Activated CD4-positive, alpha-beta T cell treated with anti-CD3 and anti-CD28 coated beads for 36 hours (primary cell): ENCODE measurements around the gene NRN1. TPM values are rescaled to one million over a fixed set of nuclear protein-coding genes. Genes with fewer than 3 reads are reported as not detected.
"Not testable (repeated sequence)": the region's sequence is repeated elsewhere in the genome, so short reads cannot be mapped to it uniquely, and the experiment has no call there.

Experiments used
- ATAC-seq: fragments of 200-7000 bp; cut with Tn5 transposase; one replicate; pipeline ENCODE4 v1.10.0; 2021; ENCODE audit warnings: mild to moderate bottlenecking, moderate library complexity
- CTCF ChIA-PET: fragments of 350-600 bp; sonication (Branson Sonifier 250); formaldehyde crosslinking; loops from one replicate; lab custom pipeline; 2021; ENCODE audit warnings: antibody characterized with exemption; lab: Charles Lee
- POLR2A ChIA-PET: fragments of 350-600 bp; sonication (Branson Sonifier 250); formaldehyde crosslinking; loops from one replicate; lab custom pipeline; 2021; ENCODE audit warnings: antibody characterized with exemption, inconsistent platforms; lab: Charles Lee
- DNase-seq: peaks from one replicate; pipeline ENCODE4 v3.0.0-alpha.2; 2020
- H3K27ac Mint-ChIP-seq: one replicate; pipeline ENCODE4 v1.8.0; 2021; ENCODE audit warnings: mixed read lengths
- H3K27me3 Mint-ChIP-seq: one replicate; pipeline ENCODE4 v1.8.0; 2021; ENCODE audit warnings: mixed read lengths
- H3K36me3 Mint-ChIP-seq: one replicate; pipeline ENCODE4 v1.8.0; 2021; ENCODE audit warnings: low read depth, mixed read lengths
- H3K4me1 Mint-ChIP-seq: one replicate; pipeline ENCODE4 v1.8.0; 2021; ENCODE audit warnings: mixed read lengths
- H3K4me3 Mint-ChIP-seq: one replicate; pipeline ENCODE4 v1.8.0; 2021; ENCODE audit warnings: mild to moderate bottlenecking, moderate library complexity, mixed read lengths
- H3K9me3 Mint-ChIP-seq: one replicate; pipeline ENCODE4 v1.8.0; 2021; ENCODE audit warnings: low read depth, mixed read lengths
- intact Hi-C, 2 experiments: fragments of 100-400 bp; cut with DNase I in 1 of 2; cut with micrococcal nuclease in 1 of 2; formaldehyde crosslinking; loops; one replicate each; pipeline versions ENCODE4 v1.14.2 to v1.15.1; 2022 to 2024; cut with DNase I, micrococcal nuclease
- total RNA-seq, 2 experiments: library from RNA; stranded (reverse); gene quantifications; one replicate each; pipeline ENCODE4 v1.2.3, GENCODE V29; 2021

NRN1 gene
- total RNA-seq: 1 to 10 TPM; 4.6 to 7.5 TPM

- peak within 1 kb of the TSS; percentile 86 for H3K27ac Mint-ChIP-seq
- peaks cover 54% of the 10 kb centered on the region for H3K4me1 Mint-ChIP-seq
- CTCF ChIA-PET: interaction anchor here (0.9 to 2.0 kb wide), 2 partner anchors 9 to 11 kb away, joined by 3 to 10 read pairs; no protein-coding TSS in a partner anchor
- H3K36me3 Mint-ChIP-seq: peaks cover 8% of the 10 kb centered on the region
- peaks cover 64% of the 10 kb centered on the region for H3K27me3 Mint-ChIP-seq
- peaks cover 1% of the 10 kb centered on the region for H3K9me3 Mint-ChIP-seq
- intact Hi-C loops: loop anchor here in 1 of 2 experiments (5.0 kb wide), 8 partner anchors 139 to 1004 kb away; partner anchors contain the start of genes FARS2, LYRM4 and RPP40
- peak; percentile 57 for DNase-seq
- ATAC-seq: no peak
- POLR2A ChIA-PET: no interaction called here
- peak within 1 kb of the TSS; percentile 73 for H3K4me3 Mint-ChIP-seq
These were observed at the start of gene NRN1 for GRCh38 chr6:6006428-6007365. NRN1 (minus strand) TSS chr6:6006925; CDS start chr6:6006749, 176 bp downstream.

GRCh38 chr6:6052216-6052615 is 45.5 kb upstream of the NRN1 start:
- Mint-ChIP-seq H3K27ac (no peak overlapping the region), H3K27me3 (peaks cover 25% of the 10 kb centered on the region), H3K36me3 (no peaks in the 10 kb centered on the region), H3K9me3 (peaks cover 5% of the 10 kb centered on the region), H3K4me1 (no peaks in the 10 kb centered on the region), H3K4me3 (no peak overlapping the region)
- no peak for DNase-seq
- ChIA-PET CTCF (no interaction called here), POLR2A (no interaction called here)
- intact Hi-C loops: no loop called here
- no peak for ATAC-seq

GRCh38 chr6:6046716-6047115 is 40.0 kb upstream of the NRN1 start:
- peaks cover 14% of the 10 kb centered on the region for H3K27me3 Mint-ChIP-seq

GRCh38 chr6:6039946-6040509 is 33.3 kb upstream of the NRN1 start:
- H3K4me3 Mint-ChIP-seq: no peak overlapping the region
- intact Hi-C loops: no loop called here
- ATAC-seq: no peak
- no peaks in the 10 kb centered on the region for H3K4me1 Mint-ChIP-seq
- POLR2A ChIA-PET: no interaction called here
- no peaks in the 10 kb centered on the region for H3K9me3 Mint-ChIP-seq
- peaks cover 18% of the 10 kb centered on the region for H3K27me3 Mint-ChIP-seq
- H3K27ac Mint-ChIP-seq: no peak overlapping the region
- H3K36me3 Mint-ChIP-seq: no peaks in the 10 kb centered on the region
- DNase-seq: no peak
- CTCF ChIA-PET: interaction anchor here (0.9 kb wide), 1 partner anchor 18 kb away, joined by 4 read pairs; no protein-coding TSS in a partner anchor

More at GRCh38 chr6:6046716-6047115, 40.0 kb upstream of the NRN1 start:
- POLR2A ChIA-PET: no interaction called here
- H3K36me3 Mint-ChIP-seq: no peaks in the 10 kb centered on the region
- ATAC-seq (no peak), DNase-seq (no peak)
- intact Hi-C loops: no loop called here
- CTCF ChIA-PET: no interaction called here
- H3K27ac Mint-ChIP-seq: no peak overlapping the region
- no peak overlapping the region for H3K4me3 Mint-ChIP-seq
- H3K9me3 Mint-ChIP-seq: peaks cover 5% of the 10 kb centered on the region
- no peaks in the 10 kb centered on the region for H3K4me1 Mint-ChIP-seq

- intact Hi-C loops: no loop called here
- Mint-ChIP-seq H3K36me3 (no peaks in the 10 kb centered on the region), H3K4me3 (no peak overlapping the region), H3K9me3 (no peaks in the 10 kb centered on the region), H3K27ac (no peak overlapping the region), H3K27me3 (peaks cover 15% of the 10 kb centered on the region), H3K4me1 (no peaks in the 10 kb centered on the region)
- ATAC-seq (no peak), DNase-seq (no peak)
- ChIA-PET CTCF (no interaction called here), POLR2A (no interaction called here)
These were observed 30.5 kb upstream of the NRN1 start for GRCh38 chr6:6037179-6037578.

- no peak for ATAC-seq
- peaks cover 17% of the 10 kb centered on the region for H3K27me3 Mint-ChIP-seq
These were observed 27.1 kb upstream of the NRN1 start for GRCh38 chr6:6033858-6034257.

GRCh38 chr6:6026513-6027205 is 19.9 kb upstream of the NRN1 start:
- Mint-ChIP-seq H3K9me3 (no peaks in the 10 kb centered on the region), H3K4me3 (no peak overlapping the region), H3K36me3 (no peaks in the 10 kb centered on the region), H3K27ac (no peak overlapping the region), H3K4me1 (no peaks in the 10 kb centered on the region), H3K27me3 (peaks cover 25% of the 10 kb centered on the region)
- intact Hi-C loops: no loop called here
- CTCF ChIA-PET: interaction anchor here (0.7 kb wide), 1 partner anchor 107 kb away, joined by 3 read pairs; no protein-coding TSS in a partner anchor
- POLR2A ChIA-PET: no interaction called here
- no peak for DNase-seq
- ATAC-seq: no peak

More at GRCh38 chr6:6033858-6034257, 27.1 kb upstream of the NRN1 start:
- H3K9me3 Mint-ChIP-seq: no peaks in the 10 kb centered on the region
- H3K27ac Mint-ChIP-seq: no peak overlapping the region
- H3K4me1 Mint-ChIP-seq: no peaks in the 10 kb centered on the region
- ChIA-PET POLR2A (interaction anchor here (0.6 kb wide), 1 partner anchor 115 kb away, joined by 5 read pairs; no protein-coding TSS in a partner anchor), CTCF (no interaction called here)
- H3K4me3 Mint-ChIP-seq: no peak overlapping the region
- no peaks in the 10 kb centered on the region for H3K36me3 Mint-ChIP-seq
- no peak for DNase-seq
- intact Hi-C loops: no loop called here

GRCh38 chr6:6025736-6026135 is 19.0 kb upstream of the NRN1 start:
- ATAC-seq (no peak), DNase-seq (no peak)
- POLR2A ChIA-PET: no interaction called here
- CTCF ChIA-PET: interaction anchor here (0.7 kb wide), 2 partner anchors 40 to 622 kb away, joined by 3 to 4 read pairs; no protein-coding TSS in a partner anchor
- intact Hi-C loops: no loop called here
- Mint-ChIP-seq H3K27me3 (peaks cover 29% of the 10 kb centered on the region), H3K27ac (no peak overlapping the region), H3K36me3 (no peaks in the 10 kb centered on the region), H3K4me3 (no peak overlapping the region), H3K4me1 (no peaks in the 10 kb centered on the region), H3K9me3 (no peaks in the 10 kb centered on the region)

GRCh38 chr6:6024220-6024619 is 17.5 kb upstream of the NRN1 start:
- Mint-ChIP-seq H3K9me3 (no peaks in the 10 kb centered on the region), H3K27me3 (peaks cover 32% of the 10 kb centered on the region), H3K4me3 (no peak overlapping the region), H3K4me1 (no peaks in the 10 kb centered on the region), H3K36me3 (no peaks in the 10 kb centered on the region), H3K27ac (no peak overlapping the region)
- CTCF ChIA-PET: no interaction called here
- intact Hi-C loops: no loop called here
- POLR2A ChIA-PET: no interaction called here
- no peak for ATAC-seq
- DNase-seq: no peak

GRCh38 chr6:6022841-6023240 is 16.1 kb upstream of the NRN1 start:
- ATAC-seq, H3K27ac Mint-ChIP-seq, H3K9me3 Mint-ChIP-seq, H3K4me3 Mint-ChIP-seq, DNase-seq, POLR2A ChIA-PET, CTCF ChIA-PET, intact Hi-C loops, H3K36me3 Mint-ChIP-seq, H3K4me1 Mint-ChIP-seq: not testable (repeated sequence)
- peaks cover 37% of the 10 kb centered on the region for H3K27me3 Mint-ChIP-seq
